OCI-LY1 (cell line): Measurements from ENCODE around the gene GPR37L1.

Experiments used
- H2AFZ ChIP-seq: fragments of 200-600 bp; sonication (generic), shearing (Covaris generic); 2 replicates; pipeline ENCODE4 v1.6.0; 2014; ENCODE audit warnings: antibody characterized with exemption, mild to moderate bottlenecking, low read length
- H3F3A ChIP-seq: fragments of 200-600 bp; sonication (generic), shearing (Covaris generic); 2 replicates; pipeline ENCODE4 v1.6.0; 2014; ENCODE audit warnings: mild to moderate bottlenecking, antibody characterized with exemption, low read length, moderate library complexity; ENCODE audit not compliant: insufficient read depth
- H3K27ac ChIP-seq: fragments of 200-600 bp; sonication (generic); 2 replicates; pipeline ENCODE4 v1.5.1; 2014; ENCODE audit warnings: low read length, mixed run types, mild to moderate bottlenecking, low read depth; ENCODE audit not compliant: poor library complexity, severe bottlenecking
- H3K27me3 ChIP-seq: fragments of 200-600 bp; sonication (generic); 2 replicates; pipeline ENCODE4 v1.6.0; 2014; ENCODE audit warnings: antibody characterized with exemption, mild to moderate bottlenecking, low read length, moderate library complexity; ENCODE audit not compliant: insufficient read depth
- H3K36me3 ChIP-seq: fragments of 200-600 bp; sonication (generic); 2 replicates; pipeline ENCODE4 v1.6.1; 2014; ENCODE audit warnings: mild to moderate bottlenecking, antibody characterized with exemption, low read length, moderate library complexity, mixed read lengths; ENCODE audit not compliant: insufficient read depth
- H3K4me1 ChIP-seq: fragments of 200-600 bp; sonication (generic); 2 replicates; pipeline ENCODE4 v1.5.1; 2014; ENCODE audit warnings: mild to moderate bottlenecking, low read length, moderate library complexity; ENCODE audit not compliant: insufficient read depth, severe bottlenecking
- H3K4me2 ChIP-seq: fragments of 200-600 bp; sonication (generic), shearing (Covaris generic); 2 replicates; pipeline ENCODE4 v1.6.1; 2014; ENCODE audit warnings: low read length
- H3K4me3 ChIP-seq: fragments of 200-600 bp; sonication (generic); 2 replicates; pipeline ENCODE4 v1.5.1; 2014; ENCODE audit warnings: low read length, low read depth, mild to moderate bottlenecking, mixed read lengths; ENCODE audit not compliant: poor library complexity, severe bottlenecking
- H3K79me2 ChIP-seq: fragments of 200-600 bp; shearing (Covaris generic); 2 replicates; pipeline ENCODE4 v1.6.1; 2016; ENCODE audit warnings: mixed run types, low read length, mixed read lengths; ENCODE audit not compliant: insufficient read depth
- H3K9ac ChIP-seq: fragments of 200-600 bp; sonication (generic), shearing (Covaris generic); 2 replicates; pipeline ENCODE4 v1.6.1; 2014; ENCODE audit warnings: mild to moderate bottlenecking, low read length, mixed read lengths
- H3K9me2 ChIP-seq: fragments of 200-600 bp; sonication (generic), shearing (Covaris generic); 2 replicates; pipeline ENCODE4 v1.6.1; 2014; ENCODE audit warnings: low read depth, mild to moderate bottlenecking, low read length, mixed read lengths
- H3K9me3 ChIP-seq: fragments of 200-600 bp; shearing (Covaris generic); 2 replicates; pipeline ENCODE4 v1.6.1; 2014; ENCODE audit warnings: low read length, mixed read lengths
- H4K20me1 ChIP-seq: fragments of 200-600 bp; sonication (generic), shearing (Covaris generic); 2 replicates; pipeline ENCODE4 v1.6.0; 2016; ENCODE audit warnings: mild to moderate bottlenecking, low read length; ENCODE audit not compliant: insufficient read depth
- EZH2 ChIP-seq: fragments of 200-600 bp; sonication (generic), shearing (Covaris generic); IDR thresholded peaks from 2 replicates; pipeline ENCODE4 v1.8.0; 2017; ENCODE audit warnings: borderline replicate concordance, mixed run types, mild to moderate bottlenecking, antibody characterized with exemption, low read length, moderate library complexity, mixed read lengths
- TF ChIP-seq, protein P1 (sequence below): fragments of 200-600 bp; sonication (generic), shearing (Covaris generic); IDR thresholded peaks from 2 replicates; pipeline ENCODE4 v1.5.1; 2017; ENCODE audit warnings: mild to moderate bottlenecking, antibody characterized with exemption, low read length, moderate library complexity, mixed read lengths

The GPR37L1 gene

DNA sequence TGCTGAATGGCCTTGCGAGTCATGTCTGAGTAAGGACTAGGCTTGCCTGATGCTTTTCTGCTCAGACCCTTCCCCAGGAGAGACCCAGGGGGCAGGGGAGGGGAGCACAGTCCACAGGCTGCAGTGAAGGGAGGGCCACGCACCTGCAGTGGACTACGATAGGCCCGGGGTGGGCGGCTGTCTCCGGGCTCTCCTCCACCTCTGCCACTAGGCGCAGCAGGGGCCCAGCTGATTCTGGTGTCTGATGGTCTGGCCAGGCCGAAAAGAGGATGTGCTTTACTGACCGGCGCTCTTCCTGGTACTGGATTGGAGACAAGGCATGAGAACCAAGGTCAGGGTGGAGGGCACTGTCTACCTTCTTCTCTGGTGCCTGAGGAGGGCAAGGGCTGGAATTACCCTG is 29.7 kb downstream of the GPR37L1 start:
- no peak overlapping the region for H3K9ac ChIP-seq
- H3K36me3 ChIP-seq: peaks cover 96% of the 10 kb centered on the region
- H3K79me2 ChIP-seq: no peaks in the 10 kb centered on the region
- peaks cover 16% of the 10 kb centered on the region for H3K4me1 ChIP-seq
- no peaks in the 10 kb centered on the region for H4K20me1 ChIP-seq
- no peak overlapping the region for H3K27ac ChIP-seq
- no peaks in the 10 kb centered on the region for H3F3A ChIP-seq
- H3K27me3 ChIP-seq: no peaks in the 10 kb centered on the region
- no peak overlapping the region for H3K4me3 ChIP-seq
- H3K4me2 ChIP-seq: no peak overlapping the region
- no peaks in the 10 kb centered on the region for H3K9me3 ChIP-seq
- no peaks in the 10 kb centered on the region for H3K9me2 ChIP-seq
- no peak for TF ChIP-seq EZH2
- TF ChIP-seq, protein P1, sequence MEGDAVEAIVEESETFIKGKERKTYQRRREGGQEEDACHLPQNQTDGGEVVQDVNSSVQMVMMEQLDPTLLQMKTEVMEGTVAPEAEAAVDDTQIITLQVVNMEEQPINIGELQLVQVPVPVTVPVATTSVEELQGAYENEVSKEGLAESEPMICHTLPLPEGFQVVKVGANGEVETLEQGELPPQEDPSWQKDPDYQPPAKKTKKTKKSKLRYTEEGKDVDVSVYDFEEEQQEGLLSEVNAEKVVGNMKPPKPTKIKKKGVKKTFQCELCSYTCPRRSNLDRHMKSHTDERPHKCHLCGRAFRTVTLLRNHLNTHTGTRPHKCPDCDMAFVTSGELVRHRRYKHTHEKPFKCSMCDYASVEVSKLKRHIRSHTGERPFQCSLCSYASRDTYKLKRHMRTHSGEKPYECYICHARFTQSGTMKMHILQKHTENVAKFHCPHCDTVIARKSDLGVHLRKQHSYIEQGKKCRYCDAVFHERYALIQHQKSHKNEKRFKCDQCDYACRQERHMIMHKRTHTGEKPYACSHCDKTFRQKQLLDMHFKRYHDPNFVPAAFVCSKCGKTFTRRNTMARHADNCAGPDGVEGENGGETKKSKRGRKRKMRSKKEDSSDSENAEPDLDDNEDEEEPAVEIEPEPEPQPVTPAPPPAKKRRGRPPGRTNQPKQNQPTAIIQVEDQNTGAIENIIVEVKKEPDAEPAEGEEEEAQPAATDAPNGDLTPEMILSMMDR: no peak
- H2AFZ ChIP-seq: no peak overlapping the region

DNA sequence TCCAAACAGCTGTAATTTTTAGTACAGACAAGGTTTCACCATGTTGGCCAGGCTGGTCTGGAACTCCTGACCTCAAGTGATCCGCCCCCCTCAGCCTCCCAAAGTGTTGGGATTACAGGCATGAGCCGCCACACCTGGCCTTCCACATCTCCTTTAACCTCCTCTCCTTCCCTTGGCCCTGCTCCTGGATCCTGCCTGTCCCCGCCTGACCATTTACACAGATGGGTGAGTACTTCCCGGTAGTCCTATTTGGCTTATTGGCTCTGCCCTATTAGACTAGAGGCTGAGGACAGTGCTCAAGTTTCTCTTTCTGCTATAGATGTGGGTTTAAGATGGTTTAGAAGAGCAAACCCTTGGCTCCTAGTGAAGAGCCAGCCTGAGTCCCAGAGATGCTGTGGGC is 30.6 kb downstream of the GPR37L1 start:
- Histone ChIP-seq H3K27ac (no peak overlapping the region), H3K9ac (no peak overlapping the region), H3K4me1 (peaks cover 24% of the 10 kb centered on the region), H4K20me1 (no peaks in the 10 kb centered on the region), H3K36me3 (peaks cover 95% of the 10 kb centered on the region), H2AFZ (no peak overlapping the region), H3F3A (no peaks in the 10 kb centered on the region), H3K4me2 (no peak overlapping the region), H3K9me3 (no peaks in the 10 kb centered on the region), H3K9me2 (no peaks in the 10 kb centered on the region), H3K27me3 (no peaks in the 10 kb centered on the region), H3K4me3 (no peak overlapping the region), H3K79me2 (no peaks in the 10 kb centered on the region)
- no peak for TF ChIP-seq EZH2
- TF ChIP-seq, protein P1: no peak

DNA sequence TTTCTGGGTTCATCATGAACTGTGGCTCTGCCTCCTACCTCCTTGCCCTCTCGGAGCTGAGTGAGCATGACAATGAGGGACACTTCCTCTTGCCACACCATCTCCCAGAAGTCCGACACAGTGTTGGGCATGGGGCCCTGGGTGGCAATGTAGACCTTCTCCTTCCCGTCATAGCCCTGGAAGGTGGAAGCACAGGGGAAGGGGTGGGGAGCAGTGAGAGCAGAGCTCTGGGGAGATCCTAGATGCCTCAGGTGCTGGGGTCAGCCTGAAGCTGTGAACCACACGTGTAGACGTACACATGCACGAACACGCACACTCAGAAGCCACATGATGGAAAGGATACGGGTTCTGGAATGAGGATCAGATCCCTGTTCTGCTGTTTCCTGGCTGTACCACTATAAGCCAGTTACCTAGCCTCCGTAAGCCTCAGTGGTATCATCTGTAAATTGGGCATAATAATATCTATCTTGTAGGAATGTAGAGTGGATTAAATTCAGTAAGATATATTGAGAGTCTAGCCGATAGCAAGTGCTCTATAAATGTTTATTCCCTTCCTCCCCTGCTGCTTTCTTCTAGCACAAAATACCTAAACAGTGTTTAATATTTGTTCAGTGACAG is 31.5 kb downstream of the GPR37L1 start:
- no peak overlapping the region for H3K27ac ChIP-seq
- no peak overlapping the region for H3K4me3 ChIP-seq
- H3K36me3 ChIP-seq: peaks cover 87% of the 10 kb centered on the region
- H3K4me2 ChIP-seq: no peak overlapping the region
- no peaks in the 10 kb centered on the region for H3K9me3 ChIP-seq
- no peaks in the 10 kb centered on the region for H3K27me3 ChIP-seq
- H3K9ac ChIP-seq: no peak overlapping the region; the same call in 1 of the 2 replicates
- H4K20me1 ChIP-seq: no peaks in the 10 kb centered on the region
- no peaks in the 10 kb centered on the region for H3F3A ChIP-seq
- TF ChIP-seq, protein P1: no peak
- no peak for TF ChIP-seq EZH2
- no peak overlapping the region for H2AFZ ChIP-seq
- peaks cover 34% of the 10 kb centered on the region for H3K4me1 ChIP-seq
- no peaks in the 10 kb centered on the region for H3K79me2 ChIP-seq
- no peaks in the 10 kb centered on the region for H3K9me2 ChIP-seq
